SK-N-SH (cell line): ENCODE results near the gene INPP5A. TPM values are rescaled to one million over a fixed set of nuclear protein-coding genes. Genes with fewer than 3 reads are reported as not detected.
"Not testable (repeated sequence)": the region's sequence is repeated elsewhere in the genome, so short reads cannot be mapped to it uniquely, and the experiment has no call there.

ENCODE experiments used
- CTCF ChIA-PET: fragments of 300-600, 350-600 bp; formaldehyde crosslinking; extraction: SDS; loops from one replicate; lab custom pipeline; 2021; lab: Yijun Ruan, JAX
- POLR2A ChIA-PET: fragments of 350-600 bp; sonication (Branson Sonifier 250); formaldehyde crosslinking; extraction: SDS; loops from one replicate; lab custom pipeline; 2020; ENCODE audit warnings: antibody characterized with exemption, inconsistent platforms; lab: Yijun Ruan, JAX
- DNase-seq: peaks from one replicate; pipeline ENCODE4 v3.0.0; 2012
- H2AFZ ChIP-seq: fragments of 200-600 bp; sonication (generic); 2 replicates; pipeline ENCODE4 v1.8.1; 2016; ENCODE audit warnings: antibody characterized with exemption, mild to moderate bottlenecking, low read depth
- H3F3A ChIP-seq: fragments of 200-600 bp; sonication (generic); replicated peaks from 2 replicates; pipeline ENCODE3; 2016; ENCODE audit warnings: antibody characterized with exemption, mild to moderate bottlenecking; ENCODE audit not compliant: insufficient read depth
- H3K27ac ChIP-seq, 2 experiments: fragments of 200-500 bp in 1 of 2; fragments of 200-600 bp in 1 of 2; sonication (Bioruptor generic) in 1 of 2; sonication (generic), shearing (Covaris generic) in 1 of 2; 2 replicates each; pipeline versions ENCODE4 v1.5.1 to v1.6.1; 2014 to 2016; ENCODE audit warnings: low read depth in 2 of 2, inconsistent platforms in 1 of 2, low read length in 1 of 2, mild to moderate bottlenecking in 1 of 2, mixed read lengths in 1 of 2
- H3K27me3 ChIP-seq: fragments of 200-600 bp; sonication (generic), shearing (Covaris generic); 2 replicates; pipeline ENCODE4 v1.6.1; 2016; ENCODE audit warnings: mixed run types; ENCODE audit not compliant: insufficient read depth
- H3K36me3 ChIP-seq, 2 experiments: fragments of 200-500 bp in 1 of 2; fragments of 200-600 bp in 1 of 2; sonication (Bioruptor generic) in 1 of 2; sonication (generic) in 1 of 2; replicated peaks in 1 of 2; 2 replicates each; pipeline versions ENCODE3 to v1.5.1; 2014 to 2016; ENCODE audit warnings: low read length in 1 of 2, mild to moderate bottlenecking in 1 of 2; ENCODE audit not compliant: insufficient read depth in 2 of 2, control insufficient read depth in 1 of 2
- H3K4me1 ChIP-seq, 2 experiments: fragments of 200-500 bp in 1 of 2; fragments of 200-600 bp in 1 of 2; sonication (Bioruptor generic) in 1 of 2; sonication (generic), shearing (Covaris generic) in 1 of 2; 2 replicates each; pipeline versions ENCODE4 v1.5.1 to v1.6.1; 2014 to 2016; ENCODE audit warnings: low read depth in 1 of 2, low read length in 1 of 2, mixed run types in 1 of 2; ENCODE audit not compliant: insufficient read depth in 2 of 2, control insufficient read depth in 1 of 2
- H3K4me2 ChIP-seq: fragments of 200-600 bp; sonication (generic), shearing (Covaris generic); 2 replicates; pipeline ENCODE4 v1.6.1; 2017; ENCODE audit warnings: mixed run types
- H3K4me3 ChIP-seq, 2 experiments: fragments of 200-500 bp in 1 of 2; fragments of 200-600 bp in 1 of 2; sonication (Bioruptor generic) in 1 of 2; sonication (generic), shearing (Covaris generic) in 1 of 2; 2 replicates each; pipeline versions ENCODE4 v1.5.1 to v1.8.1; 2014 to 2016; ENCODE audit warnings: low read depth in 2 of 2, inconsistent platforms in 1 of 2, low read length in 1 of 2, mild to moderate bottlenecking in 1 of 2, mixed read lengths in 1 of 2, moderate library complexity in 1 of 2
- H3K79me2 ChIP-seq: fragments of 200-600 bp; sonication (generic); 2 replicates; pipeline ENCODE4 v1.8.1; 2017; ENCODE audit warnings: mild to moderate bottlenecking; ENCODE audit not compliant: insufficient read depth
- H3K9ac ChIP-seq: fragments of 200-600 bp; sonication (generic); 2 replicates; pipeline ENCODE4 v1.6.1; 2017; ENCODE audit warnings: mixed run types
- H3K9me2 ChIP-seq: fragments of 200-600 bp; sonication (generic); 2 replicates; pipeline ENCODE4 v1.6.1; 2017; ENCODE audit warnings: mixed run types
- H3K9me3 ChIP-seq: fragments of 200-600 bp; sonication (generic); 2 replicates; pipeline ENCODE4 v1.6.1; 2017; ENCODE audit warnings: mixed run types, mild to moderate bottlenecking, moderate library complexity
- H4K20me1 ChIP-seq: fragments of 200-600 bp; sonication (generic); 2 replicates; pipeline ENCODE4 v1.6.1; 2017; ENCODE audit warnings: mild to moderate bottlenecking, mixed run types; ENCODE audit not compliant: insufficient read depth
- EP300 ChIP-seq, 2 experiments: IDR thresholded peaks; 2 replicates each; pipeline versions ENCODE4 v1.4.0 to v1.6.1; 2012; ENCODE audit warnings: borderline replicate concordance in 1 of 2, low read depth in 1 of 2, low read length in 1 of 2
- EZH2phosphoT487 ChIP-seq: fragments of 200-600 bp; sonication (generic); IDR thresholded peaks from 2 replicates; pipeline ENCODE4 v1.6.1; 2017; ENCODE audit warnings: low read depth, mixed run types, mild to moderate bottlenecking, antibody characterized with exemption, moderate library complexity, borderline replicate concordance
- FOSL2 ChIP-seq: IDR thresholded peaks from 2 replicates; pipeline ENCODE4 v1.4.0; 2012; ENCODE audit warnings: low read depth, mild to moderate bottlenecking, moderate library complexity, borderline replicate concordance
- FOXJ3 ChIP-seq: sonication (generic); formaldehyde crosslinking; IDR thresholded peaks from 2 replicates; pipeline ENCODE4 v1.5.1; 2020; ENCODE audit warnings: mild to moderate bottlenecking, missing genetic modification reagents
- GATA2 ChIP-seq: sonication (generic); formaldehyde crosslinking; IDR thresholded peaks from 2 replicates; pipeline ENCODE4 v1.5.0; 2020; ENCODE audit warnings: mild to moderate bottlenecking, missing genetic modification reagents
- MAX ChIP-seq: IDR thresholded peaks from 2 replicates; pipeline ENCODE4 v1.4.0; 2012; ENCODE audit warnings: low read depth
- MEF2A ChIP-seq: IDR thresholded peaks from 2 replicates; pipeline ENCODE4 v1.4.0; 2012; ENCODE audit warnings: low read depth, borderline replicate concordance
- MXI1 ChIP-seq: IDR thresholded peaks from 2 replicates; pipeline ENCODE4 v1.6.1; 2012; ENCODE audit warnings: mild to moderate bottlenecking, low read depth, low read length, improper control_type of control experiment
- NRF1 ChIP-seq: IDR thresholded peaks from 2 replicates; pipeline ENCODE4 v1.6.1; 2012; ENCODE audit warnings: low read depth, mild to moderate bottlenecking, low read length
- RCOR1 ChIP-seq: fragments of 150-350 bp; IDR thresholded peaks from 2 replicates; pipeline ENCODE4 v1.6.1; 2017; ENCODE audit warnings: antibody characterized with exemption, low read length
- RXRA ChIP-seq: IDR thresholded peaks from 2 replicates; pipeline ENCODE4 v1.4.0; 2012; ENCODE audit warnings: low read depth, mild to moderate bottlenecking, borderline replicate concordance
- TCF12 ChIP-seq: IDR thresholded peaks from 2 replicates; pipeline ENCODE4 v1.4.0; 2012
- TEAD4 ChIP-seq: IDR thresholded peaks from 2 replicates; pipeline ENCODE4 v1.4.0; 2012; ENCODE audit warnings: mild to moderate bottlenecking, borderline replicate concordance; ENCODE audit not compliant: insufficient read depth
- YY1 ChIP-seq: IDR thresholded peaks from 2 replicates; pipeline ENCODE4 v1.4.0; 2012; ENCODE audit warnings: low read depth, mild to moderate bottlenecking
- ZBTB33 ChIP-seq: IDR thresholded peaks from 2 replicates; pipeline ENCODE4 v1.4.0; 2012; ENCODE audit warnings: low read depth, borderline replicate concordance
- WGBS: methylation state at CpG from one replicate; pipeline ENCODE4 v1.1.6; 2017; ENCODE audit warnings: low lambda C conversion rate; 5-methylcytosine and 5-hydroxymethylcytosine counted together
- polyA plus RNA-seq, 3 experiments: library from polyadenylated mRNA; depleted of rRNA; stranded (reverse); fragments of >200 nt; gene quantifications; 2 replicates each; pipeline ENCODE4 v1.2.3, GENCODE V29; 2012
- TF ChIP-seq, protein P1 (sequence below): fragments of 150-350 bp; IDR thresholded peaks from 2 replicates; pipeline ENCODE4 v1.6.1; 2016; ENCODE audit warnings: mild to moderate bottlenecking, low read depth, low read length
- TF ChIP-seq, protein P2 (sequence below): fragments of 200-600 bp; sonication (generic); IDR thresholded peaks from 2 replicates; pipeline ENCODE4 v1.6.1; 2017; ENCODE audit warnings: antibody characterized with exemption, mild to moderate bottlenecking, moderate library complexity

The INPP5A gene
- polyA plus RNA-seq, 1 of the 3 experiments (the other 2 are of a cell fraction) = 12.0 TPM

GRCh38 chr10:132679217-132679595 is 141.6 kb downstream of the INPP5A start:
- no peak overlapping the region for H3K4me3 ChIP-seq
- no peaks in the 10 kb centered on the region for H3F3A ChIP-seq
- H3K4me1 ChIP-seq = peaks cover 0 to 11% of the 10 kb centered on the region in 2 experiments; a peak in 1 of 4 replicates
- no peaks in the 10 kb centered on the region for H3K9me3 ChIP-seq
- H3K36me3 ChIP-seq = no peaks in the 10 kb centered on the region
- no peak for TF ChIP-seq RCOR1
- H3K9me2 ChIP-seq = no peaks in the 10 kb centered on the region
- no peaks in the 10 kb centered on the region for H3K27me3 ChIP-seq
- no peak overlapping the region for H2AFZ ChIP-seq
- H3K9ac ChIP-seq = no peak overlapping the region
- H4K20me1 ChIP-seq = no peaks in the 10 kb centered on the region
- H3K4me2 ChIP-seq = no peak overlapping the region
- POLR2A ChIA-PET = no interaction called here
- H3K79me2 ChIP-seq = no peaks in the 10 kb centered on the region
- CTCF ChIA-PET = interaction anchor here (1.5 to 3.0 kb wide), 2 partner anchors 11 to 25 kb away, joined by 3 to 14 read pairs; no protein-coding TSS in a partner anchor
- no peak overlapping the region for H3K27ac ChIP-seq
- WGBS = 96% methylated on average over 10 of the region's 10 CpGs
- no peak for DNase-seq

DNA sequence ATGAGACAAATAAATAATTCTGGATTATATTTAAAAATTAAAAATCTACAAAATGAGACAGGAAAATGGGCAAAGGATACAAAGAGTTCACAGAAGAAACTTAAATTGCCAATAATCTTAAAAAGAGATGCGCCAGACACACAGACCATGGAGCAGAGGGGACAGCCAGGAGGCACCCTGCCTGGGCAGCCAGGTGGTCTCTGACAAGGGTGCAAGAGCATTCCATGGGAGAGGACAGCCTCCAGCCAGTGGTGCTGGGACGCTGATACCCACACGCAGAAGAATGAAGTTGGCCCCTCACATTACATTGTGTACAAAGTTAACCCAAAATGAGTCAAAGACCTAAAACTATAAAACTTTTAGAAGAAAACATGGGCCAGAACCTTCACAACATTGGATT is 142.1 kb downstream of the INPP5A start:
- CTCF ChIA-PET = interaction anchor here (1.5 kb wide), 1 partner anchor 11 kb away, joined by 3 read pairs; no protein-coding TSS in a partner anchor
- Histone ChIP-seq H3K4me3 (no peak overlapping the region), H3K27me3 (no peaks in the 10 kb centered on the region), H3K36me3 (no peaks in the 10 kb centered on the region), H3K9ac (no peak overlapping the region), H3F3A (no peaks in the 10 kb centered on the region), H3K79me2 (peaks cover 2% of the 10 kb centered on the region; the same call in 1 of the 2 replicates), H3K9me2 (no peaks in the 10 kb centered on the region), H3K9me3 (no peaks in the 10 kb centered on the region), H3K4me1 (peaks cover 3 to 11% of the 10 kb centered on the region in 2 experiments; a peak in 2 of 4 replicates), H3K27ac (no peak overlapping the region), H4K20me1 (no peaks in the 10 kb centered on the region), H2AFZ (no peak overlapping the region), H3K4me2 (no peak overlapping the region)
- TF ChIP-seq MAX (no peak), MXI1 (no peak), MEF2A (no peak), RXRA (no peak), EP300 (IDR thresholded peaks at IDR 0.05; ENCODE audit: borderline replicate concordance in 1 of 2, low read depth in 1 of 2, low read length in 1 of 2) (no peak), FOXJ3 (CRISPR knock-in tag) (no peak), NRF1 (no peak), EZH2phosphoT487 (no peak), GATA2 (CRISPR knock-in tag) (no peak), YY1 (no peak), TCF12 (no peak), TEAD4 (no peak), FOSL2 (no peak), ZBTB33 (no peak)
- TF ChIP-seq, protein P1, sequence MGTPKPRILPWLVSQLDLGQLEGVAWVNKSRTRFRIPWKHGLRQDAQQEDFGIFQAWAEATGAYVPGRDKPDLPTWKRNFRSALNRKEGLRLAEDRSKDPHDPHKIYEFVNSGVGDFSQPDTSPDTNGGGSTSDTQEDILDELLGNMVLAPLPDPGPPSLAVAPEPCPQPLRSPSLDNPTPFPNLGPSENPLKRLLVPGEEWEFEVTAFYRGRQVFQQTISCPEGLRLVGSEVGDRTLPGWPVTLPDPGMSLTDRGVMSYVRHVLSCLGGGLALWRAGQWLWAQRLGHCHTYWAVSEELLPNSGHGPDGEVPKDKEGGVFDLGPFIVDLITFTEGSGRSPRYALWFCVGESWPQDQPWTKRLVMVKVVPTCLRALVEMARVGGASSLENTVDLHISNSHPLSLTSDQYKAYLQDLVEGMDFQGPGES = no peak
- TF ChIP-seq, protein P2, sequence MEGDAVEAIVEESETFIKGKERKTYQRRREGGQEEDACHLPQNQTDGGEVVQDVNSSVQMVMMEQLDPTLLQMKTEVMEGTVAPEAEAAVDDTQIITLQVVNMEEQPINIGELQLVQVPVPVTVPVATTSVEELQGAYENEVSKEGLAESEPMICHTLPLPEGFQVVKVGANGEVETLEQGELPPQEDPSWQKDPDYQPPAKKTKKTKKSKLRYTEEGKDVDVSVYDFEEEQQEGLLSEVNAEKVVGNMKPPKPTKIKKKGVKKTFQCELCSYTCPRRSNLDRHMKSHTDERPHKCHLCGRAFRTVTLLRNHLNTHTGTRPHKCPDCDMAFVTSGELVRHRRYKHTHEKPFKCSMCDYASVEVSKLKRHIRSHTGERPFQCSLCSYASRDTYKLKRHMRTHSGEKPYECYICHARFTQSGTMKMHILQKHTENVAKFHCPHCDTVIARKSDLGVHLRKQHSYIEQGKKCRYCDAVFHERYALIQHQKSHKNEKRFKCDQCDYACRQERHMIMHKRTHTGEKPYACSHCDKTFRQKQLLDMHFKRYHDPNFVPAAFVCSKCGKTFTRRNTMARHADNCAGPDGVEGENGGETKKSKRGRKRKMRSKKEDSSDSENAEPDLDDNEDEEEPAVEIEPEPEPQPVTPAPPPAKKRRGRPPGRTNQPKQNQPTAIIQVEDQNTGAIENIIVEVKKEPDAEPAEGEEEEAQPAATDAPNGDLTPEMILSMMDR = no peak
- WGBS = 94% methylated on average over 3 of the region's 3 CpGs
- POLR2A ChIA-PET = no interaction called here
- no peak for DNase-seq

GRCh38 chr10:132680741-132681140 is 143.2 kb downstream of the INPP5A start:
- CTCF ChIA-PET, H3K27ac ChIP-seq, H3K4me3 ChIP-seq, H4K20me1 ChIP-seq, H3K27me3 ChIP-seq, H3K9me3 ChIP-seq, H3K79me2 ChIP-seq, H3F3A ChIP-seq, DNase-seq, H3K36me3 ChIP-seq, POLR2A ChIA-PET, H3K9me2 ChIP-seq, H3K4me2 ChIP-seq, H3K9ac ChIP-seq, H2AFZ ChIP-seq: not testable (repeated sequence)
- 97% methylated on average over 7 of the region's 28 CpGs for WGBS
- H3K4me1 ChIP-seq = peaks cover 4 to 11% of the 10 kb centered on the region in 2 experiments; a peak in 2 of 4 replicates
